HepG2 (cell line): ENCODE data around the gene PCOLCE2. TPM values are rescaled to one million over a fixed set of nuclear protein-coding genes. Genes with fewer than 3 reads are reported as not detected.
A peak's percentile ranks its signal among the peaks of the same experiment; 100 is the strongest.

ENCODE experiments used
- ATM ChIP-seq: fragments of 450-650 bp; IDR thresholded peaks from 2 replicates; pipeline ENCODE4 v1.7.1; 2017; ENCODE audit warnings: mild to moderate bottlenecking, borderline replicate concordance
- EEA1 ChIP-seq: sonication (generic); formaldehyde crosslinking; IDR thresholded peaks from 2 replicates; pipeline ENCODE4 v1.5.1; 2020; ENCODE audit warnings: mild to moderate bottlenecking, missing genetic modification reagents, borderline replicate concordance
- LCORL ChIP-seq, 2 experiments: fragments of 450-650 bp in 1 of 2; sonication (generic) in 1 of 2; formaldehyde crosslinking in 1 of 2; IDR thresholded peaks; 2 replicates each; pipeline versions ENCODE4 v1.5.0 to v1.6.1; 2017 to 2020; ENCODE audit warnings: antibody characterized with exemption in 1 of 2, missing genetic modification reagents in 1 of 2
- NAIF1 ChIP-seq: sonication (generic); formaldehyde crosslinking; IDR thresholded peaks from 2 replicates; pipeline ENCODE4 v1.5.0; 2020; ENCODE audit warnings: mild to moderate bottlenecking, missing genetic modification reagents, borderline replicate concordance
- NBN ChIP-seq: fragments of 450-650 bp; conservative IDR thresholded peaks from 2 replicates; pipeline ENCODE4 v1.6.1; 2017
- SMAD3 ChIP-seq: sonication (generic); formaldehyde crosslinking; IDR thresholded peaks from 2 replicates; pipeline ENCODE4 v1.4.0; 2020; ENCODE audit warnings: missing genetic modification reagents
- STAG1 ChIP-seq: sonication (generic); formaldehyde crosslinking; IDR thresholded peaks from 2 replicates; pipeline ENCODE4 v1.4.0; 2020; ENCODE audit warnings: missing genetic modification reagents
- TBX2 ChIP-seq: sonication (generic); formaldehyde crosslinking; IDR thresholded peaks from 2 replicates; pipeline ENCODE4 v1.5.0; 2020; ENCODE audit warnings: missing genetic modification reagents, mild to moderate bottlenecking, borderline replicate concordance
- ZMYM4 ChIP-seq: sonication (generic); formaldehyde crosslinking; IDR thresholded peaks from 2 replicates; pipeline ENCODE4 v1.8.1; 2023; ENCODE audit warnings: mild to moderate bottlenecking, missing genetic modification reagents
- ZNF260 ChIP-seq: sonication (generic); formaldehyde crosslinking; IDR thresholded peaks from 2 replicates; pipeline ENCODE4 v1.4.0; 2020; ENCODE audit warnings: missing genetic modification reagents, low read depth, mild to moderate bottlenecking, borderline replicate concordance
- ZNF510 ChIP-seq: sonication (generic); formaldehyde crosslinking; IDR thresholded peaks from 2 replicates; pipeline ENCODE4 v1.4.0; 2020; ENCODE audit warnings: low read depth, mild to moderate bottlenecking, missing genetic modification reagents
- polyA plus RNA-seq, 8 experiments: library from polyadenylated mRNA; depleted of rRNA in 3 of 8; stranded (reverse) in 7 of 8; unstranded in 1 of 8; fragments of >200 nt; fragmentation: Illumina TruSeq in 4 of 8; extraction: Trizol in 4 of 8; gene quantifications; 2 replicates each; pipeline versions ENCODE4 v1.2.1 to v1.2.3, GENCODE V29; 2011 to 2016; ENCODE audit warnings: low read depth in 4 of 8, missing spikeins in 1 of 8, mixed read lengths in 1 of 8; ENCODE audit not compliant: insufficient read depth in 1 of 8
- total RNA-seq, 5 experiments: library from RNA; depleted of rRNA; stranded (reverse); fragments of >200 nt; fragmentation: Illumina TruSeq; extraction: Trizol; gene quantifications; 2 replicates each; pipeline ENCODE4 v1.2.3, GENCODE V29; 2016; ENCODE audit warnings: low read depth in 1 of 5
- TF ChIP-seq, protein P1 (sequence below): IDR thresholded peaks from 2 replicates; pipeline ENCODE4 v1.6.1; 2016; ENCODE audit warnings: missing genetic modification reagents, missing compliant biosample characterization
- TF ChIP-seq, protein P2 (sequence below): sonication (generic); formaldehyde crosslinking; IDR thresholded peaks from 2 replicates; pipeline ENCODE4 v1.5.0; 2020; ENCODE audit warnings: mild to moderate bottlenecking, missing genetic modification reagents, moderate library complexity
- TF ChIP-seq, protein P3 (sequence below): fragments of 450-650 bp; IDR thresholded peaks from 2 replicates; pipeline ENCODE4 v1.6.1; 2017; ENCODE audit warnings: mild to moderate bottlenecking

Gene PCOLCE2
- total and polyA plus RNA-seq, 2 of the 13 experiments (the other 11 are each of a cell fraction or from before 2014, with no cell fraction given), result 0.71 to 2.0 TPM

GRCh38 chr3:142866841-142867631 lies 21.8 kb downstream of the PCOLCE2 start (continued):
- TF ChIP-seq ATM (no peak), TBX2 (CRISPR knock-in tag) (no peak), ZNF260 (no peak), STAG1 (peak; percentile 33; the same call in 1 of the 2 replicates), LCORL (IDR thresholded peaks at IDR 0.05) (no peak), LCORL (CRISPR knock-in tag; IDR thresholded peaks at IDR 0.05) (no peak), SMAD3 (CRISPR knock-in tag) (no peak), NBN (no peak), ZMYM4 (CRISPR knock-in tag) (peak; percentile 51; the same call in 1 of the 2 replicates), NAIF1 (CRISPR knock-in tag) (no peak), EEA1 (CRISPR knock-in tag) (no peak), ZNF510 (CRISPR knock-in tag) (no peak)
- TF ChIP-seq, protein P1, sequence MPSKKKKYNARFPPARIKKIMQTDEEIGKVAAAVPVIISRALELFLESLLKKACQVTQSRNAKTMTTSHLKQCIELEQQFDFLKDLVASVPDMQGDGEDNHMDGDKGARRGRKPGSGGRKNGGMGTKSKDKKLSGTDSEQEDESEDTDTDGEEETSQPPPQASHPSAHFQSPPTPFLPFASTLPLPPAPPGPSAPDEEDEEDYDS (CRISPR knock-in tag), result no peak
- TF ChIP-seq, protein P2, sequence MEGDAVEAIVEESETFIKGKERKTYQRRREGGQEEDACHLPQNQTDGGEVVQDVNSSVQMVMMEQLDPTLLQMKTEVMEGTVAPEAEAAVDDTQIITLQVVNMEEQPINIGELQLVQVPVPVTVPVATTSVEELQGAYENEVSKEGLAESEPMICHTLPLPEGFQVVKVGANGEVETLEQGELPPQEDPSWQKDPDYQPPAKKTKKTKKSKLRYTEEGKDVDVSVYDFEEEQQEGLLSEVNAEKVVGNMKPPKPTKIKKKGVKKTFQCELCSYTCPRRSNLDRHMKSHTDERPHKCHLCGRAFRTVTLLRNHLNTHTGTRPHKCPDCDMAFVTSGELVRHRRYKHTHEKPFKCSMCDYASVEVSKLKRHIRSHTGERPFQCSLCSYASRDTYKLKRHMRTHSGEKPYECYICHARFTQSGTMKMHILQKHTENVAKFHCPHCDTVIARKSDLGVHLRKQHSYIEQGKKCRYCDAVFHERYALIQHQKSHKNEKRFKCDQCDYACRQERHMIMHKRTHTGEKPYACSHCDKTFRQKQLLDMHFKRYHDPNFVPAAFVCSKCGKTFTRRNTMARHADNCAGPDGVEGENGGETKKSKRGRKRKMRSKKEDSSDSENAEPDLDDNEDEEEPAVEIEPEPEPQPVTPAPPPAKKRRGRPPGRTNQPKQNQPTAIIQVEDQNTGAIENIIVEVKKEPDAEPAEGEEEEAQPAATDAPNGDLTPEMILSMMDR (CRISPR knock-in tag), result peak; percentile 41; the same call in 1 of the 2 replicates
- TF ChIP-seq, protein P3, sequence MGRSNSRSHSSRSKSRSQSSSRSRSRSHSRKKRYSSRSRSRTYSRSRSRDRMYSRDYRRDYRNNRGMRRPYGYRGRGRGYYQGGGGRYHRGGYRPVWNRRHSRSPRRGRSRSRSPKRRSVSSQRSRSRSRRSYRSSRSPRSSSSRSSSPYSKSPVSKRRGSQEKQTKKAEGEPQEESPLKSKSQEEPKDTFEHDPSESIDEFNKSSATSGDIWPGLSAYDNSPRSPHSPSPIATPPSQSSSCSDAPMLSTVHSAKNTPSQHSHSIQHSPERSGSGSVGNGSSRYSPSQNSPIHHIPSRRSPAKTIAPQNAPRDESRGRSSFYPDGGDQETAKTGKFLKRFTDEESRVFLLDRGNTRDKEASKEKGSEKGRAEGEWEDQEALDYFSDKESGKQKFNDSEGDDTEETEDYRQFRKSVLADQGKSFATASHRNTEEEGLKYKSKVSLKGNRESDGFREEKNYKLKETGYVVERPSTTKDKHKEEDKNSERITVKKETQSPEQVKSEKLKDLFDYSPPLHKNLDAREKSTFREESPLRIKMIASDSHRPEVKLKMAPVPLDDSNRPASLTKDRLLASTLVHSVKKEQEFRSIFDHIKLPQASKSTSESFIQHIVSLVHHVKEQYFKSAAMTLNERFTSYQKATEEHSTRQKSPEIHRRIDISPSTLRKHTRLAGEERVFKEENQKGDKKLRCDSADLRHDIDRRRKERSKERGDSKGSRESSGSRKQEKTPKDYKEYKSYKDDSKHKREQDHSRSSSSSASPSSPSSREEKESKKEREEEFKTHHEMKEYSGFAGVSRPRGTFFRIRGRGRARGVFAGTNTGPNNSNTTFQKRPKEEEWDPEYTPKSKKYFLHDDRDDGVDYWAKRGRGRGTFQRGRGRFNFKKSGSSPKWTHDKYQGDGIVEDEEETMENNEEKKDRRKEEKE, result no peak
- TF ChIP-seq, all 625 proteins: peak for 4
